Hematopoietic multipotent progenitor cell treated with erythropoietin and hydrocortisone succinate and interleukin-3 and kit ligand, for 6 days (in vitro differentiated cells): ENCODE data around the gene DUXA.
A peak's percentile ranks its signal among the peaks of the same experiment; 100 is the strongest.
"Not testable (repeated sequence)": the region's sequence is repeated elsewhere in the genome, so short reads cannot be mapped to it uniquely, and the experiment has no call there.

Experiments
- DNase-seq: peaks from one replicate; pipeline ENCODE4 v3.0.0-alpha.2; 2015

Gene DUXA

DNA sequence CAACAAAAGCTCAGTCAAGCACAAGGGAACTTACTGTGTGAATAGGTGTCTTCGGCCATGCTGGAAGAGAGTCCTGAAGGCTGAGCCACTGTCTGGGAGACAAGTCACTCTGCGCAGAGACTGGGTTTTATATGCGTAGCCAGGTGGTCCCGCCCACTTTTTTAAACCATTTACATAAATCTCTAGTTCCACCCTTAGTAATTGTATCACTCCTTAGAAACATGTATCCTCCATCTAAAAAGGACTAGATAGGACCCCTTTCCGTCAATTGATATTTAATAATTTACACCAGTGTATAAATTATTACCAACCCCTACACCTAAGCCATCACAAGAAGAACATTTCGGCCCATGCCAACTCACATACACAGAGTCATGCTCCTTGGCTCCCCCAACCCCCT lies at the start of gene DUXA:
Gene DUXA (minus strand): TSS at position 101 of the 400 bp plus-strand sequence. CDS start 42 bp downstream, at position 59.
- no peak for DNase-seq

DNA sequence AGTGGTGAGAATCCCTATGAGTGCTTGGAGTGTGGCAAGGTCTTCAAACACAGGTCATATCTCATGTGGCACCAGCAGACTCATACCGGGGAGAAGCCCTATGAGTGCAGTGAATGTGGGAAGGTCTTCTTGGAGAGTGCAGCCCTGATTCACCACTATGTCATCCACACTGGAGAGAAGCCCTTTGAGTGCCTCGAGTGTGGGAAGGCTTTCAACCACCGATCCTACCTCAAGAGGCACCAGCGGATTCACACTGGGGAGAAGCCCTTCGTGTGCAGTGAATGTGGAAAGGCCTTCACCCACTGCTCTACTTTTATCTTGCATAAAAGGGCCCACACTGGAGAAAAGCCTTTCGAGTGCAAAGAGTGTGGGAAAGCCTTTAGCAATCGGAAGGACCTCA lies 44.8 kb upstream of the DUXA start:
- DNase-seq = no peak

DNA sequence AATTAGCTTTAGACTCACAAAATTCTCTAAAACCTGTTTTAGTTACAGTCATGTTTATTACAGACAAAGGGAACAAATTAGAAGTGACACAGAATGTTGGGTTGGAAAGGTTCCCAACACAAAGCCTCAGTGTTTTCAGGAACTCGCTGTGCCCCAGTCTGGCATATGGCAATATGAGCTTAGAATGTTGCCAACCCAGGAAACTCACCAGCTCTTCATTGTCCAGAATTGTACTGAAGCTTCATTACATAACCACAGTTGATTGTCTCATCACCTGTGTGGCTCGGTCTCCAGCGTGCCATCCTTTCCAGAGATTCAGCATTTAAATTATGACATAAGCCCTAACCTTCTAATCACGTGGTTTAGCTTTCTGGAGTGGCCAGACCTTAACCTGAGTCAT lies 43.1 kb upstream of the DUXA start:
- no peak for DNase-seq

DNA sequence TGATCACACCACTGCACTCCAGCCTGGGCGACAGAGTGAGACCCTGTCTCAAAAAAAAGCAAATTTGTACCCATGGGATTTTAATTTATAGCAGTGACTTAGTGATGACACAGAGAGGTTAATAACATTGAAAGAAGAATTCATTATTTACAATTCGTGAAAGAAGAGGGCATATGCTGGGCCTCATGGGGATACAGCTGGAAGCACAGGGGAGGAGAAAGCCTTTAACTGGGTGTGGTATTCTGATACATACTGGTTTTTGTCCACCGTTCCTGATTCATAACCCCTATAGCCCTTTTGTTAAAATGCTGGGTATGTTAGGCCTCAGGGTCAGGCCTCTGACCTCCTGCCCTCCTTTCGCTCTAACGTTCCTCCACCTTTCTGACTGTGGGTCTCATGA lies 34.9 kb upstream of the DUXA start:
- DNase-seq = no peak

DNA sequence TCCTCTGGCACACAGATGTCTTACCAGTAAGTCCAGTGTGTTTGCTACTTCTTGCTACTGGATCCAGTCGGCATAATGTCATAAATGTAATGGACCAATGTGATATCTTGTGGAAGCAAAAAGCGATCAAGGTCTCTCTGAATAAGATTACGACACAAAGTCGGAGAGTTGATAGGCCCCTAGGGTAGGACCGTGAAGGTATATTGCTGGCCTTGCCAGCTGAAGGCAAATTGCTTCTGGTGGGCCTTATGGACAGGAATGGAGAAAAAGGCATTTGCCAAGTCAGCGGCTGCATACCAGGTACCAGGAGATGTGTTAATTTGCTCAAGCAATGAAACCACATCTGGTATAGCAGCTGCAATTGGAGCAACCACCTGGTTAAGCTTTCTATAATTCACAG lies 30.6 kb upstream of the DUXA start:
- not testable (repeated sequence) for DNase-seq

DNA sequence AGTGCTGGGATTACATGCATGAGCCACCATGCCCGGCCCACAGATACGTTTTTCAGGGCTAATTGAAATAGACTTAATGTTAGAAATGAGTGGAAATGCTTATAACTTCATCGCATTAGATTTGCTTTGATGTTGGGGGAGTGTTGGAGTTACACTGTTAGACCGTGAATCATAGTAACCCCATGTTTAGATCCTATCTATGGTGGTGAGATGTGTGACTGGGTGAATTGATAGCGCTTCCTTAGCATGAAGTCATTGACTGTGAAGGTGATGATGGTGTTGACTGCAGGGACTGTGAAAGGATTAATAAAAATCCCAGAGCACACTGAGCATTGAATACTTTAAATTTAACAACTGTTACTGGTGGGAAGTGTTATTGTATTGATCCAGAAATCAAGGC lies 25.7 kb upstream of the DUXA start:
- peak; percentile 13 for DNase-seq

DNA sequence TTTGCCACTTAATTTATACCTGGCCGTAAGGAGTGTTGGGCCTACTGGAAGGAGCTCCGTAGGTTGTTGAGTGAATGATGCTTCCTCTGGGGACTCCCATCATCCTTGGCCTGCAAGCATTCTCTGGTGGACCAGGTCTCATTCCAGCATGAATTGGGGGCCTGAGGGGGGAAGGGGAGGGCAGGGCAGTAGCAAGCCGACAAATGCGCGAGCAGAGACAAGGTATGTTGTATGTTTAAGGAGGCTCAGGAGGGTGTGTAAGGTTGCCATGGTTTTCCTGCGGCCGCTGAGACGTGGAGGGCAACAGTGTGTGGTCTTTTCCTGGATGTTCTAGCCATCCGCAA lies 24.8 kb upstream of the DUXA start:
- peak; percentile 28 for DNase-seq

DNA sequence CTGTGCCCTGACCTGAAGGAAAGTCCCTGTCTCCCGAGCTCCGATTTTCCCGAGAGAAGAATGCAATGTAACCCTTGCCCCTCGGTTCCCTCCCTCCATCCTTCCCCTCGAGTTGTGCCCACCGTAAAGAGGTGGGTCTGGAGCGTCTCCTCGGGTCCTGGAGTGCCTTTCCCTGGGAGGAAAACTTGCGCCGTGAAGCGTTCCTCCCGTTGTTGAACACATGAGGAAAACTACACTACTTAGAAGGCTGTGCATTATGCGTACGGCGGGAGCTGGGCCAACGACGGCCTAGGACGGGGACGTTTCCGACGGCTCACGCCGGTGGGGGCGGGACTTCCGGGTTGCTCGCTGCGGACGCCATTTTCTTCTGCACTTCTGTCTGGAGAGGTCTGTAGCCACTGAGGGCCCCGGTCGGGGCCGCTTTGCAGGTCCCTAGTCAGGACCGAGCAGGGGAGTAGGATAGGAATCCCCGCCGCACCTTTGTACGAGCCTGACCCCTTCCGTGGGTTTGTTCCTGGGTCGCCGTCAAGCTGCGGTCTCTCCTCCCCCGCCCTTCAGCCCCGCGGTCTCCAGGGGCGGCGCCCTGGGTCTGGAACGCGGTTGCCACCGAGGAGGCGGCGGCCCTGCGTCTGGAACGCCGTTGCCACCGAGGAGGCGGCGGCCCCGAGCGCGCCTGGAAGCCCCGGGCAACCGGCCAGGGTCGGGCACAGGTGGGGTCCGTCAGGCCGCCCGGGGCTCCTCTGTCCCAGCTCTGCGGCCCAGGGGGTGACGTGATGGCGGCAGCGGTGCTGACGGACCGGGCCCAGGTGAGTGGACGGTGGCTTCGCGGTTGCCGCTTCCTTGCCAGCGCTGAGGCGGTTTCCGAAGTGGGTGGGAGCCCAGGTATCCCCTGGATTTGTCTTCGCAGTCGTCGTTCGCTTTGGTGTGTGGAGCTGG lies 24.1 kb upstream of the DUXA start, which contains the start of gene ZNF264:
Gene ZNF264 (plus strand): TSS at position 360 of the 936 bp plus-strand sequence. CDS start 414 bp downstream, at position 774.
- peak; percentile 94 for DNase-seq

DNA sequence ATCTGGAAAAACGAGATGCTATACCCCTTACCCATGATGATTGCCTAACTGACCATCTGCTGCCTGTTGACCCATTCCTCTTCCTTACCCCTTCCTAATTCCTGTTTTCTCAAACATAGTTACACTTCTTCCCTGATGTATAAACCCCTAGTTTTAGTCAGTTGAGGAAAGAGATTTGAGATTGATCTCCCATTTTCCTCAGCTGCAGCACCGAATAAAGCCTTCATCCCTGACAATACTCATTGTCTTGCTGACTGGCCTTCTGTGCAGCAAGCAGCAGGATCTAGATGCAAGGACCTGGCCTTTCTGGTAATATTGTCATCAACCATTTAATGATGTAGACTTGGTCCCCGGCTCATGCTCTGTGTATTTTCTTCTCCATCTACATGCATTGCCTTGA lies 23.0 kb upstream of the DUXA start:
- no peak for DNase-seq

DNA sequence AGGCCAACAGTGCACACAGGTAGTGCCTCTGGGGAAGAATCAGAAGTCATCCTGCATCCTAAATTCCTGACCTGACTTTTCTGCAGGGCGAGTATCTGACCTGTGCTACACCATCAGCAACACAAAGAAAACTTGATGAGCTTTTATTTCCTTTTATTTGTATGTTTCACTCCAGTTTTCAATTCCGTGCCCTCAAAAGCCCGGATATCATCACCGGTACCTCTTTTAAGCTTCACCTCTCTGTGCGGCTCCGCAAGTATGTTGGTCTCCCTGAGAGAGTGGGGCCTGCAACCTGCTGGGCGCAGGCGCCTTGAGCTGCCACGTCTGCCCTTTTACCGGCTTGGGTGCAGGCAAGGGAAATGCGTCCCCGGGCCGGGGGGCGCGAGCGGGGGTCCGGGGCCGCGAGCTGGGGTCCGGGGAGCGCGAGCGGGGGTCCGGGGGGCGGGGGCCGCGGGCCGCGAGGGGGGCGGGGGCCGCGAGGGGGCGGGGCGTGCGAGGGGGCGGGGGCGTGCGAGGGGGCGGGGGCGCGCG lies 4.3 kb upstream of the DUXA start:
- DNase-seq = peak; percentile 63

DNA sequence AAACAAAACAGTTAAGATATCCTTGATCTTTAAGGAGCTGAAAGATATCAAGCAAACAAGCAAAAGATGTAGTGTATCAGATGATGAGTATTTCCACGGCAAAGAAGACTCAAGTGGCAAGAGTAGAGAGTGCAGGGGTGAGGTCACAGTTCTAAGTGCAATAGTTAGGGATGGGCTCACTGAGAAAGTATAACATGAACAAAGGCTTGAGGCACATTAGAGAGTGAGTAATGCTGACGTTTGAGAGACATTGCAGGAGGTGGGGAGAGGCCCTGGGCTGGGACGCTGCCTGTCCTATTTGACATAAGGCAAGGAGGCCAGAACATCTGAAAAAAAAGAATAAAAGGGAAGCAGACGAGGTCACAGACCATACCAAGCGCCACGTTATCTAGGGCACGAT lies 1.4 kb downstream of the DUXA start:
- DNase-seq = no peak

DNA sequence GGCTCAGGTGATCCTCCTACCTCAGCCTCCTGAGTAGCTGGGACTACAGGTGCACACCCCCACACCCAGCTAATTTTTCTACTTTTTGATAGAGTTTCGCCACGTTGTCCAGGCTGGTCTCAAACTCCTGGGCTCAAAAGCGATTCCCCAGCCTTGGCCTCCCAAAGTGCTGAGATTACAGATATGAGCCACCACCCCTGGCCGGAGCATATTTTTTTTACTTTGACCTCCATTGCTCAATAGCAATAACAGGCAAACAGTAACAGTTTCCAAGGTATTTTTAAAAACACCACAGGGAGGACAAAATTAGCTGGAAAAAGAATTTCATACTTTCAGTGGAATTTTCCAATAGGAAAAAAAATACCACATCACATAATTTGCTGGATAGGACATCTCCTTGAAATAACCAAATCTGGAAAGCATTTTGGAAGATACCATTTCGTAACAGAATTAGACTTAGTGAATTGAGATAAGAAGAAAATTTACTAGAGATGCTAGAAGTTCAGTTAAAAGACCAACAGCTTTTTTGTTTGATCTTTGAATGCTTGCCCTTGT lies 5.2 kb downstream of the DUXA start:
- DNase-seq = no peak

DNA sequence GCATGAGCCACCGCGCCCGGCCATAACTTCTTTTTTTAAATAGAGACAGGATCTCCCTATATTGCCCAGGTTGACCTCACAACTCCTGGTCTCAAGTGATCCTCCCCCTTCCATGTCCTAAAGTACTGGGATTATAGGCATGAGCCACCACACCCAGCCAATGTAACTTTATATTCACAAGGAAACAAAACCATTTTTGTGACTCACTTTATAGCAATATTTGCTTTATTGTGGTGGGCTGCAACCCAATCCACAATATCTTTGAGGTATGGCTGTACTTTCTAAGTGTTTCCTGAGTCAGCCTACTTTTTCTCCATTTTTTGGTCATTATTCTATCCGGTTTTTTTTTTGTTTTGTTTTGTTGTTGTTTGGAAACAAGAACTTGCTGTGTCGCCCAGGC lies 14.4 kb downstream of the DUXA start:
- DNase-seq = no peak

DNA sequence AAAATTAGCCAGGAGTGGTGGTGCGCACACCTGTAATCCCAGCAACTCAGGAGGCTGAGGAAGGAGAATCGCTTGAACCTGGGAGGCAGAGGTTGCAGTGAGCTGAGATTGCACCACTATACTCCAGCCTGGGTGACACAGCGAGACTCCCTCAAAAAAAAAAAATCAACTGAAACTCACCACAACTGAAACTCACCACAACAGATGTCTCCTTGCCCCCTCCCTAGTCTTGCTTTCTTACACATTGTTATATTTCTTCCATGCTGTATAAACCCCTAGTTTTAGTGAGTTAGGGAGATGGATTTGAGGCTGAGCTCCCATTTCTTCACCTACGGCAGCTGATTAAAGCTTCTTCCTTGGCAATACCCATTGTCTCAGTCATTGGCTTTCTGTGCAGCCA lies 25.6 kb downstream of the DUXA start:
- DNase-seq = no peak

DNA sequence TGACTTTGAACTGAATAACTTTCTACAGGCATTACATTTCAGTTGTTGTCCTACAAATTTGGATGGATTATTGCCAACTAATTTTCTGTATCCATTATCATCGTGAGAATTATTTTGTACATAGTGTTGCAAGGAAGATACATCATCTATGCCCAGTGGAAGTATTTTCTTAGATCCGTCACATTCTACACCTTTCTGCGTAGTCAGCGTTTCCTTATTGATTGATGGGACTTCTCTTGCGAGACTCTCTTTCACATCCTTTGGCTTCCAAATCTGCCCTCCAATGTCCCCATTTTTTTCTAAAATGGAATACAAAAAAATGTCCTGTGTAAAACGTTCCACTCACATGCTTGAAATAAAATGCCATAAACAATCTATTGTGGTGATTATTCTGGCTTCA lies 31.5 kb downstream of the DUXA start:
- no peak for DNase-seq

DNA sequence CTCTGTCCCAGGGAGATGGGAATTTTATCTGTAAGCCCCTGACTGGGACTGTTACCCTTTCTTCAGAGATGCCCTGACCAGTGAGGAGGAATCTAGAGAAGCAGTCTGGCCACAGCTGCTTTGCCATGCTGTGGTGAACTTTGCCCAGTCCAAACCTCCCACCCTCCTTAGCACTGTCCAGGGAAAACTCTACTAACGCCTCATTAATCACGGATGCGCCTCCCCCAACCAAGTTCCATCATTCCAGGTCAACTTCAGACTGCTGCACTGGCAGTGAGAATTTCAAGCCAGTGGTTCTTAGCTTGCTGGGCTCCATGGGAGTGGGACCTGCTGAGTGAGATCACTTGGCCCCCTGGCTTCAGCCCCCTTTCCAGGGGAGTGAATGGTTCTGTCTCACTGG lies 39.9 kb downstream of the DUXA start:
- not testable (repeated sequence) for DNase-seq

DNA sequence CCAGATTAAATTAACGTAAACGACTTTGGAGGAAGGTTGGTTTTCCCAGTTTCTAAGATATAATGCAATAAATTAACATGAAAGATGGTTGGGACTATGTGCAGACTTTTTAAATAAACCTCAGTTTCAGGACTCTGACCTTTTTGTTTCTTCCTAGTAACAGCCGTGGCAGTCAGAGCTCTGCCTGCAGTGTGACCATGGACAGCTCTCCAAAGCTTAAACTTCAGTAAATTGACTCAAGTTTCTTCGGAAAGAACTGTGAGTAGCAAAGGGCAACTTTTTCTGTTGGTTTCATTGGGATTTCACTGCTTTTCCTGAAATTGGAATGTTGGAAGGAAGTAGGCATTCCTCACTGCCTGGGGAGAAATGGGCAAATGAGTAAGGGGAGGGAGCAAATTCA lies 43.4 kb downstream of the DUXA start:
- no peak for DNase-seq

DNA sequence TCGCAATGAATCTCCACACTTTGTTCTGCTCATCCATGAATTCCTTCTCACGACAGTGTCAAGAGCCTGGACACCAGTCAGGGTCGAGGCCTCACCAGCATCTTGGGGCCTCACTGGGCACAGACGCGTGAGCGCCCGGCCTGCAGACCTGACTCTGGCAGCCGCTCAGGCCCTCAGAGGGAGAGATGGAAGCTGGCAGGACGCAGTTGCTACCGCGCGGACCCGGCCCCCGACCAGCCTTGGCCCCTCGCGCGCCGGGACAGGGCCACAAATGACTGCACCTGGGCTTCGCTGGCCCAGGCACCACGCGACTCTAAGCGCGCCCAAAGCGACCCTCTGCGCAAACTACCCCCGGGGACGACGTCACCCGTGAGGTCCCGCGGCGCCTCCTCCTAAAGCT lies 48.4 kb downstream of the DUXA start:
- no peak for DNase-seq

DNA sequence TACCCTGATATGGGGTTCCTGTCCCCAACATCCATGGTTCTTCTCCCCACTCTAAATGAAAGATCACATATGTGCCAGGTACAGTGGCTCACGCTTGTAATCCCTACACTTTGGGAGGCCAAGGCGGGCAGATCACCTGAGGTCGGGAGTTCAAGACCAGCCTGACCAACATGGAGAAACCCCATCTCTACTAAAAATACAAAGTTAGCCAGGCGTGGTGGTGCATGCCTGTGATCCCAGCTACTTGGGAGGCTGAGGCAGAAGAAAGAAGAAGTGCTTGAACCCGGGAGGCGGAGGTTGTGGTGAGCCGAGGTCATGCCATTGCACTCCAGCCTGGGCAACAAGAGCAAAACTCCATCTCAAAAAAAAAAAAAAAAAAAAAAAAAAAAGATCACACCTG lies 53.8 kb downstream of the DUXA start:
- not testable (repeated sequence) for DNase-seq

DNA sequence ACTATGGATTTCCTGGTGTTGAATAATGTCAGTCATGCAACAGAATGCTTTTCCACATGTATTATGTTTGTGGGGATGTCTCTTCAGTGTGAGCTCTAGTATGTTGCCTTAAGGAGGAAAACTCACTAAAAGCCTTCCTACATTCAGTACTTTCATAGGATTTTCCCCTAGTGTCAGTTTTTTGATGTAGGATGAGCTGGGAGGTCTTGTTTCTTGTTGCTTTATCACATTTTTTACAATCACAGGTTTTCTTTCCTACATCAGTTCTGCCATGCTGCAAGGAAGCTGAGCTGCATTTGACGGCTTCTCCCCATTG lies 56.0 kb downstream of the DUXA start:
- no peak for DNase-seq

DNA sequence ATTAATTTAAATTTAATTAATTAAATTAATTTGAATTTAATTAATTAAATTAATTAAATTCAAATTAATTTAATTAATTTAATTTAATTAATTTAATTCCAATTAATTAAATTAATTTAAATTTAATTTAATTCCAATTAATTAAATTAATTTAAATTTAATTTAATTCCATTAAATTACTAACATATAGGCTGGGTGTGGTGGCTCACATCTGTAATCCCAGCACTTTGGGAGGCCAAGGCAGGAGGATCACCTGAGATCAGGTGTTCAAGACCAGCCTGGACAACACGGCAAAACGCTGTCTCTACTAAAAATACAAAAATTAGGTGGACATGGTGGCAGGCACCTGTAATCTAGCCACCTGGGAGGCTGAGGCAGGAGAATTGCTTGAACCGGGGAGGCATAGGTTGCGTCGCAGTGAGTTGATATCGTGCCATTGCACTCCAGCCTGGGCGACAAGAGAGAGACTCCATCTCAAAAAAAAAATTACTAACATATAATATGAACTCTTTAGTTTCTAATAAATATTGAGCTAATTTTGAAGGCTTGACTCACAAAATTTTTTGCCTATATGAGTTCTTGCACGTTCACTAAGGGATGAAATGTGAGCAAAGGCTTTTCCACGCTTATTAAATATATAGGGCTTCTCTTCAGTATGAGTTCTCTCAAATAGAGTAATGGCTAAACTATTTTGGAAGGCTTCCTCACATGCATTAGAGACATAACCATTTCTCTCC lies 56.5 kb downstream of the DUXA start:
- peak; percentile 11 for DNase-seq

DNA sequence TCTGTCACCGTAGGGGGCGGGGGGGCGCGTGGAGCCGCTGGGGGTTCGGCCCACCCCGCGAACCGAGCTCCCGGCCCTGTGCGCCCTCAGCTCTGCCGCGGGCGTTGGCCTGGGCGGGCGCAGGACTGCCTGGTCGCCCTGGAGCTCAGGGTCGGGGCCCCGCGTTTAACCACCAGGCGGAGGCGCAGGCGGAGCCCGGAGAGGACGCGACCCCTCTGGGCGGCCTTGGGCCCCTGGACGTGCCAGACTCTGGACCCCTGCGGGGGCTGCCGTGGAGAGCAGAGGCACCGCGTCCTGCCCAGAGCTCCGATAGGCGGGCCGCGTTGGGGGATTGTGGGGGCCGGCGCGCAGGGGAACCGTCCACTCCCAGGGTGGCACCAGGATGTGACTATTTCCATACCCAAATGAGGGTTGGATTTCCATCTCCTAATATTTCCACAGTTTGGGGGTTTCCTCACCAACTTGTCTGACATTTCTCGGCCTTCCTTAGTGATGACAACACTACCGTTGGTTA lies 60.5 kb downstream of the DUXA start:
- no peak for DNase-seq

DNA sequence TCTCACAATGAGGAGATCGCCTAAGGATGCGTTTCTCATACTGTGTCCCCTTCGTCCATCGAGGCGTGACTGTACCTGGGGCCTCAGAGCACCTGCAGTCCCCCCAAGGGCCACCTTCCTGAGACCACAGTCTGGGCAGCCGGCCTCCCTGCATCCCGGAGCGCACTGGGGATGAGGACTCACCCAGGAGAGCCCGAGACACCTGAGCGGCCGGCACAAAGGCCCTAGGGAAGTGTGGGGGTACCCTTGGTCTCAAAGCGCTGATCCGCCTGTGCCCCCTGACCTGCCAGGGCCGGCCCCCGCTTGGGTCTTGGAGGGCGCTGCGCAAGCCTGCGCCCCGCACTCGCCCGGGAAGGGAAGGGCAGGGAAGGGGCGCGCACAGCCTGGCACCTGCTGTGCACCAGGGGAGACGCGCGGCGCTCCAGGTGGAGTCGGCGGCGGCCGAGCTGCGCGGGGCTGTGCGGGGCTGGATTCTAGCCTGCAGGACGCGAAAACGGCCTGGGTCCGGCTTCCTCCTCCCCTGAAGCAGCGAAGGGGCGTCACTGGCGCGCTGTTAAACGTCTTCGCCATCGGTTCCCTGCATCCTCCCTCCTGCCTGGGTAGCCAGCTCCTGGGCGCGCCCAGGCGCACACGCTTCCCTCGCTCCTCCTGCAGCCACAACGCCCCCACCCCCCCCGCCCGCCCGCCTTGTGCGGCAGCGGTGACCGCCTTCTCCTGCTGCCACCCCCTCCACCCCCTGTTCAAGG lies 61.1 kb downstream of the DUXA start:
- DNase-seq = no peak
